Measurements from ENCODE around the gene AKAP17A.

The AKAP17A gene

DNA sequence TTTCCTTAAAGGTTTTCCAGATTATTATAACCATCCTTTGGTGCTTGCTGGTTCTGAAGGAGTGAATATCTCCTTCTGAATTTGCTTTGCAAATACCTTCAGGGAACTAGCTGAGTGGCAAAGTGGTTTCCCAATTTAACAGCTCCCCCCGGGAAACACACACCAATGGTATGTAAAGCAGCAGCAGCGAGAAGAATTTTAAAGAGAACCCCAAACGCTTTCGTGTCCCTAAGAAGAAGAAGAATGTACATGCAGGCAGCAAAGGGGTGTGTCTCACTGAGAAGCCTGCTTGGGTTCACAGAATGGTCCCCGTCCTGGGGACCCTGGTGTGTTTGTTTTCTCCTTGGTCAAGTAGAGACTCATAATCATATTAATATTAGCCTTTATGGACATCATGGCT lies 4.2 kb upstream of the AKAP17A start:
- no peak for DNase-seq (ENCODE audit: extremely low read depth, low read depth)
- TF ChIP-seq, protein P1, sequence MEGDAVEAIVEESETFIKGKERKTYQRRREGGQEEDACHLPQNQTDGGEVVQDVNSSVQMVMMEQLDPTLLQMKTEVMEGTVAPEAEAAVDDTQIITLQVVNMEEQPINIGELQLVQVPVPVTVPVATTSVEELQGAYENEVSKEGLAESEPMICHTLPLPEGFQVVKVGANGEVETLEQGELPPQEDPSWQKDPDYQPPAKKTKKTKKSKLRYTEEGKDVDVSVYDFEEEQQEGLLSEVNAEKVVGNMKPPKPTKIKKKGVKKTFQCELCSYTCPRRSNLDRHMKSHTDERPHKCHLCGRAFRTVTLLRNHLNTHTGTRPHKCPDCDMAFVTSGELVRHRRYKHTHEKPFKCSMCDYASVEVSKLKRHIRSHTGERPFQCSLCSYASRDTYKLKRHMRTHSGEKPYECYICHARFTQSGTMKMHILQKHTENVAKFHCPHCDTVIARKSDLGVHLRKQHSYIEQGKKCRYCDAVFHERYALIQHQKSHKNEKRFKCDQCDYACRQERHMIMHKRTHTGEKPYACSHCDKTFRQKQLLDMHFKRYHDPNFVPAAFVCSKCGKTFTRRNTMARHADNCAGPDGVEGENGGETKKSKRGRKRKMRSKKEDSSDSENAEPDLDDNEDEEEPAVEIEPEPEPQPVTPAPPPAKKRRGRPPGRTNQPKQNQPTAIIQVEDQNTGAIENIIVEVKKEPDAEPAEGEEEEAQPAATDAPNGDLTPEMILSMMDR (IDR thresholded peaks at IDR 0.05; ENCODE audit: low read depth, low read length), result no peak

- TF ChIP-seq, protein P1 (IDR thresholded peaks at IDR 0.05; ENCODE audit: low read depth, low read length), result no peak
- no peak for DNase-seq (ENCODE audit: extremely low read depth, low read depth)
These were observed 1.9 kb upstream of the AKAP17A start for GRCh38 chrX:1589356-1590130.

GRCh38 chrX:1591863-1592469 lies 562 bp downstream of the AKAP17A start:
- TF ChIP-seq, protein P1 (IDR thresholded peaks at IDR 0.05; ENCODE audit: low read depth, low read length), result no peak
- no peak for DNase-seq (ENCODE audit: extremely low read depth, low read depth)

DNA sequence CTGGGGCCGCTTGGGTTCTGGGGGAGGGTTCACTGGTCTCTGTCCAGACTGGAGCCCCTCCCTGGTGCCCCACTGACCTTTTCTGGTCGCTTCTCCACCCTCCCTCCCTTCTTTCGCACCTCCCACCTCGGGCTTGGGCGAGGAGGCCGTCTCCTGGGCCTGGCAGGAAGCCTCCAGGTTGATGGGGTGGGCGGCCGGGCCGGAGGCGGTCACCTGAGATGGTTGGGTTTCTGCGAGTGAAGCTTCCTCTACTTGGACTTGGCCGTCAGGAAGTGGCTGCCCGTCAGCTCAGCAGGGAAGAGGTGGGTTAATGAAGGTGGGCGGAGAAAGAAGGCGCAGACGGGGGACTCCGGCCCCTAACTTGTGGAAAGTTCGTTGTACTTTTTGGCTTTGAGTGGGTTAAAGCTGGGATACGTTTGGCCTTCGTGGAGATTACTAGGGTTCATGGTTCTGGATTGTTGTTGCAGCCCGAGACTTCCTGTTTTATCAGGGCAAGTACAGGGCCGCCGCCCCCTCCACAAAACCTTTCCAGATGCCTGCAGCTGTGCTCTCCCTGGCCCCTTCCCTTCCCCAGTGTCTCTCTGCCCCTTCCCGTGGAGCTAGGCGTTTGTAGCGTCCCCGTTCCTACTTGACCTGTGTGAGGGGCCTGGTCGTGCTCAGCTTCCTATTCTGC lies 1.2 kb downstream of the AKAP17A start:
- TF ChIP-seq, protein P1 (IDR thresholded peaks at IDR 0.05; ENCODE audit: low read depth, low read length), result no peak
- DNase-seq (ENCODE audit: extremely low read depth, low read depth), result no peak

DNA sequence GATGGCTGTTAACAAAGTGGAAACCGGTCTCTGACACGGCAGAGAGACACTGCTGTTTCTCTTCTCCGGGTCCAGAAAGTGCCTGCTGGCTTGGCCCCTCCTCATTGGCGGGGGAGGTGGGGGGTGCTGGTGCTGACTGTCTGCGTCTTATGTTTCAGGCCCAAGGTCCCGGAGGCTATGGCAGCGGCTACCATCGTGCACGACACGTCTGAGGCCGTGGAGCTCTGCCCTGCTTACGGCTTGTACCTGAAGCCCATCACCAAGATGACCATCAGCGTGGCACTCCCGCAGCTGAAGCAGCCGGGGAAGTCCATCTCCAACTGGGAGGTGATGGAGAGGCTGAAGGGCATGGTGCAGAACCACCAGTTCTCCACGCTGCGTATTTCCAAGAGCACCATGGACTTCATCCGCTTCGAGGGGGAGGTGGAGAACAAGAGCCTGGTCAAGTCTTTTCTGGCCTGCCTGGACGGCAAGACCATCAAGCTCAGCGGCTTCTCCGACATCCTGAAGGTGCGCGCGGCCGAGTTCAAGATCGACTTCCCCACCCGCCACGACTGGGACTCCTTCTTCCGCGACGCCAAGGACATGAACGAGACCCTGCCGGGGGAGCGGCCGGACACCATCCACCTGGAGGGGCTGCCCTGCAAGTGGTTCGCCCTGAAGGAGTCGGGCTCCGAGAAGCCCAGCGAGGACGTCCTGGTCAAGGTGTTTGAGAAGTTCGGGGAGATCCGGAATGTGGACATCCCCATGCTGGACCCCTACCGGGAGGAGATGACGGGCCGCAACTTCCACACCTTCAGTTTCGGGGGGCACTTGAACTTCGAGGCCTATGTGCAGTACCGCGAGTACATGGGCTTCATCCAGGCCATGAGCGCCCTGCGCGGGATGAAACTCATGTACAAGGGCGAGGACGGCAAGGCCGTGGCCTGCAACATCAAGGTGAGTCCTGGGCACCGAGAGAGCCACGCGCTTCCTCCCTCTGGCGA lies 2.2 kb downstream of the AKAP17A start:
- DNase-seq (ENCODE audit: extremely low read depth, low read depth), result no peak
- TF ChIP-seq, protein P1 (IDR thresholded peaks at IDR 0.05; ENCODE audit: low read depth, low read length), result no peak

GRCh38 chrX:1595711-1596060 lies 4.3 kb downstream of the AKAP17A start:
- TF ChIP-seq, protein P1 (IDR thresholded peaks at IDR 0.05; ENCODE audit: low read depth, low read length), result no peak
- DNase-seq (ENCODE audit: extremely low read depth, low read depth), result no peak
